22Rv1 (cell line): ENCODE measurements around the gene FEV.

Source experiments
- H3K27ac ChIP-seq: fragments of 450-650 bp; 2 replicates; pipeline ENCODE4 v1.5.1; 2017
- CTCF ChIP-seq: fragments of 450-650 bp; IDR thresholded peaks from 2 replicates; pipeline ENCODE4 v1.5.1; 2017; ENCODE audit warnings: mild to moderate bottlenecking
- ZFX ChIP-seq: fragments of 450-650 bp; IDR thresholded peaks from 2 replicates; pipeline ENCODE4 v1.6.1; 2017; ENCODE audit warnings: antibody characterized with exemption, borderline replicate concordance

FEV gene

GRCh38 chr2:219022041-219022440 is 37.1 kb upstream of the FEV start:
- no peak overlapping the region for H3K27ac ChIP-seq
- no peak for TF ChIP-seq CTCF
- TF ChIP-seq ZFX: no peak

- TF ChIP-seq CTCF: no peak
- no peak for TF ChIP-seq ZFX
- no peak overlapping the region for H3K27ac ChIP-seq
Measured at GRCh38 chr2:219021591-219021990, 36.6 kb upstream of the FEV start.

GRCh38 chr2:219020604-219021365 is 35.8 kb upstream of the FEV start:
- no peak overlapping the region for H3K27ac ChIP-seq
- no peak for TF ChIP-seq ZFX
- no peak for TF ChIP-seq CTCF

- H3K27ac ChIP-seq: no peak overlapping the region
- TF ChIP-seq CTCF: no peak
- no peak for TF ChIP-seq ZFX
Measured at GRCh38 chr2:219019436-219019835, 34.5 kb upstream of the FEV start.

- H3K27ac ChIP-seq: no peak overlapping the region
- no peak for TF ChIP-seq CTCF
- no peak for TF ChIP-seq ZFX
Measured at GRCh38 chr2:219018726-219019125, 33.7 kb upstream of the FEV start.

- TF ChIP-seq CTCF: no peak
- TF ChIP-seq ZFX: no peak
- no peak overlapping the region for H3K27ac ChIP-seq
Measured at GRCh38 chr2:219018286-219018685, 33.3 kb upstream of the FEV start.

- no peak overlapping the region for H3K27ac ChIP-seq
- no peak for TF ChIP-seq ZFX
- no peak for TF ChIP-seq CTCF
Measured at GRCh38 chr2:219017201-219017931, 32.4 kb upstream of the FEV start.
